CD4-positive, alpha-beta T cell (primary cell): Measurements from ENCODE around the gene KANK4. TPM values are rescaled to one million over a fixed set of nuclear protein-coding genes. Genes with fewer than 3 reads are reported as not detected.

Source experiments
- ATAC-seq: fragments of 200-7000 bp; cut with Tn5 transposase; one replicate; pipeline ENCODE4 v1.10.0; 2022; ENCODE audit warnings: mild to moderate bottlenecking; ENCODE audit not compliant: poor library complexity
- CTCF ChIA-PET: fragments of 350-600 bp; sonication (Branson Sonifier 250); formaldehyde crosslinking; loops from one replicate; lab custom pipeline; 2021; ENCODE audit warnings: antibody characterized with exemption, inconsistent platforms; lab: Charles Lee
- POLR2A ChIA-PET: fragments of 350-600 bp; sonication (Branson Sonifier 250); formaldehyde crosslinking; loops from one replicate; lab custom pipeline; 2021; ENCODE audit warnings: antibody characterized with exemption, inconsistent platforms; lab: Charles Lee
- DNase-seq, 14 experiments: peaks; one replicate each; pipeline ENCODE4 v3.0.0-alpha.2; 2013 to 2020; ENCODE audit warnings: mixed read lengths in 2 of 14
- H3K27ac ChIP-seq, 2 donors: one replicate each; pipeline versions ENCODE4 v1.5.1 to v1.7.0; 2013; ENCODE audit warnings: low read length in 2 of 2, low read depth in 1 of 2, mild to moderate bottlenecking in 1 of 2
- H3K27me3 ChIP-seq, 2 experiments: 1 replicate in 1 of 2; 2 replicates in 1 of 2; pipeline versions ENCODE4 v1.6.1 to v1.7.0; 2013; ENCODE audit warnings: low read length in 2 of 2, control low read depth in 1 of 2, mild to moderate bottlenecking in 1 of 2, moderate library complexity in 1 of 2; ENCODE audit not compliant: insufficient read depth in 2 of 2, control insufficient read depth in 1 of 2
- H3K36me3 ChIP-seq: one replicate; pipeline ENCODE4 v1.6.1; 2013; ENCODE audit warnings: low read length, control low read depth; ENCODE audit not compliant: insufficient read depth
- H3K4me1 ChIP-seq: one replicate; pipeline ENCODE4 v1.6.1; 2013; ENCODE audit warnings: low read length, control low read depth; ENCODE audit not compliant: insufficient read depth
- H3K4me3 ChIP-seq: one replicate; pipeline ENCODE4 v1.5.1; 2013; ENCODE audit warnings: mild to moderate bottlenecking, low read length, moderate library complexity
- H3K9me3 ChIP-seq, 2 experiments: 1 replicate in 1 of 2; 2 replicates in 1 of 2; pipeline versions ENCODE4 v1.6.1 to v1.7.0; 2013; ENCODE audit warnings: low read length in 2 of 2, mild to moderate bottlenecking in 2 of 2, control low read depth in 1 of 2, moderate library complexity in 1 of 2; ENCODE audit not compliant: control insufficient read depth in 1 of 2, insufficient read depth in 1 of 2
- H3K27ac Mint-ChIP-seq: one replicate; pipeline ENCODE4 v1.8.0; 2020; ENCODE audit warnings: mixed read lengths
- H3K27me3 Mint-ChIP-seq: one replicate; pipeline ENCODE4 v1.8.0; 2021; ENCODE audit warnings: mixed read lengths
- H3K36me3 Mint-ChIP-seq: one replicate; pipeline ENCODE4 v1.8.0; 2021; ENCODE audit warnings: low read depth, mixed read lengths
- H3K4me1 Mint-ChIP-seq: one replicate; pipeline ENCODE4 v1.8.0; 2021; ENCODE audit warnings: low read depth, mixed read lengths
- H3K4me3 Mint-ChIP-seq: one replicate; pipeline ENCODE4 v1.8.0; 2020; ENCODE audit warnings: mild to moderate bottlenecking, mixed read lengths
- H3K9me3 Mint-ChIP-seq: one replicate; pipeline ENCODE4 v1.8.0; 2020; ENCODE audit warnings: mixed read lengths
- CTCF ChIP-seq: fragments of 200-600 bp; IDR thresholded peaks from one replicate; pipeline ENCODE4 v1.8.0; 2022; ENCODE audit warnings: antibody characterized with exemption, mild to moderate bottlenecking
- intact Hi-C, 2 experiments: fragments of 100-400 bp; cut with DNase I in 1 of 2; cut with micrococcal nuclease in 1 of 2; formaldehyde crosslinking; loops; one replicate each; pipeline versions ENCODE4 v1.15.1 to v1.9.0; 2023 to 2025; cut with DNase I, micrococcal nuclease
- total RNA-seq, 174 experiments: library from RNA in 2 of 174; stranded (reverse) in 2 of 174; gene quantifications; one replicate each; pipeline ENCODE4 v1.2.3 and lab custom pipeline; 2021 to 2026

Gene KANK4
- total RNA-seq, 2 experiments from 2014 or later = not detected

GRCh38 chr1:62341089-62341488 lies 21.9 kb upstream of the KANK4 start:
- H3K4me1 ChIP-seq = no peaks in the 10 kb centered on the region
- POLR2A ChIA-PET = no interaction called here
- no peak for ATAC-seq
- H3K27ac ChIP-seq = no peak overlapping the region
- H3K36me3 ChIP-seq = no peaks in the 10 kb centered on the region
- H3K9me3 ChIP-seq = no peaks in the 10 kb centered on the region
- H3K36me3 Mint-ChIP-seq = no peaks in the 10 kb centered on the region
- H3K4me3 ChIP-seq = no peak overlapping the region
- H3K4me1 Mint-ChIP-seq = no peaks in the 10 kb centered on the region
- no peaks in the 10 kb centered on the region for H3K27me3 ChIP-seq
- no peak overlapping the region for H3K27ac Mint-ChIP-seq
- intact Hi-C loops = no loop called here
- peaks cover 5% of the 10 kb centered on the region for H3K27me3 Mint-ChIP-seq
- DNase-seq = no peak
- no peak for TF ChIP-seq CTCF
- H3K9me3 Mint-ChIP-seq = no peaks in the 10 kb centered on the region
- no peak overlapping the region for H3K4me3 Mint-ChIP-seq
- CTCF ChIA-PET = no interaction called here

GRCh38 chr1:62337706-62338631 lies 18.7 kb upstream of the KANK4 start:
- Histone ChIP-seq H3K4me3 (no peak overlapping the region), H3K27me3 (no peaks in the 10 kb centered on the region), H3K4me1 (no peaks in the 10 kb centered on the region), H3K9me3 (no peaks in the 10 kb centered on the region), H3K36me3 (no peaks in the 10 kb centered on the region), H3K27ac (no peak overlapping the region)
- Mint-ChIP-seq H3K4me1 (no peaks in the 10 kb centered on the region), H3K36me3 (no peaks in the 10 kb centered on the region), H3K9me3 (no peaks in the 10 kb centered on the region), H3K27ac (no peak overlapping the region), H3K27me3 (no peaks in the 10 kb centered on the region), H3K4me3 (no peak overlapping the region)
- ATAC-seq (no peak), DNase-seq (no peak)
- intact Hi-C loops = no loop called here
- ChIA-PET CTCF (no interaction called here), POLR2A (no interaction called here)
- TF ChIP-seq CTCF = no peak

- Histone ChIP-seq H3K4me3 (no peak overlapping the region), H3K9me3 (no peaks in the 10 kb centered on the region), H3K27me3 (no peaks in the 10 kb centered on the region), H3K4me1 (no peaks in the 10 kb centered on the region), H3K36me3 (no peaks in the 10 kb centered on the region), H3K27ac (no peak overlapping the region)
- Mint-ChIP-seq H3K27ac (no peak overlapping the region), H3K4me1 (no peaks in the 10 kb centered on the region), H3K4me3 (no peak overlapping the region), H3K27me3 (no peaks in the 10 kb centered on the region), H3K9me3 (no peaks in the 10 kb centered on the region), H3K36me3 (no peaks in the 10 kb centered on the region)
- ChIA-PET POLR2A (no interaction called here), CTCF (no interaction called here)
- intact Hi-C loops = no loop called here
- no peak for DNase-seq
- TF ChIP-seq CTCF = no peak
- no peak for ATAC-seq
Observed at GRCh38 chr1:62336995-62337705, 17.9 kb upstream of the KANK4 start.
